Stimulated activated naive B cell treated with anti-CD40 and anti-IgM and Interleukin-4, amounts not matched to agents 10 μg/mL and 1 μg/mL and 100 μg/mL, for 72 hours (primary cell): Measurements from ENCODE around the gene HSPA4L.

Source experiments
- ATAC-seq, 2 donors: fragments of 150-1000 bp; cut with Tn5 transposase; replicated peaks; 2 replicates each; pipeline ENCODE4 v1.10.0; 2021; ENCODE audit warnings: moderate library complexity in 1 of 2
- DNase-seq: peaks from one replicate; pipeline ENCODE4 v3.0.0; 2021
- H3K27ac Mint-ChIP-seq: one replicate; pipeline ENCODE4 v1.8.0; 2022; ENCODE audit warnings: mild to moderate bottlenecking, mixed read lengths
- H3K27me3 Mint-ChIP-seq, 2 donors: one replicate each; pipeline ENCODE4 v1.8.0; 2022; ENCODE audit warnings: mixed read lengths in 2 of 2
- H3K36me3 Mint-ChIP-seq, 2 donors: one replicate each; pipeline ENCODE4 v1.8.0; 2022; ENCODE audit warnings: mixed read lengths in 2 of 2, mild to moderate bottlenecking in 1 of 2
- H3K4me1 Mint-ChIP-seq, 2 donors: one replicate each; pipeline ENCODE4 v1.8.0; 2022; ENCODE audit warnings: mixed read lengths in 2 of 2, mild to moderate bottlenecking in 1 of 2
- H3K4me3 Mint-ChIP-seq, 2 donors: one replicate each; pipeline ENCODE4 v1.8.0; 2022; ENCODE audit warnings: mild to moderate bottlenecking in 2 of 2, mixed read lengths in 2 of 2, moderate library complexity in 1 of 2
- H3K9me3 Mint-ChIP-seq, 2 donors: one replicate each; pipeline ENCODE4 v1.8.0; 2022; ENCODE audit warnings: mixed read lengths in 2 of 2, mild to moderate bottlenecking in 1 of 2

Gene HSPA4L

DNA sequence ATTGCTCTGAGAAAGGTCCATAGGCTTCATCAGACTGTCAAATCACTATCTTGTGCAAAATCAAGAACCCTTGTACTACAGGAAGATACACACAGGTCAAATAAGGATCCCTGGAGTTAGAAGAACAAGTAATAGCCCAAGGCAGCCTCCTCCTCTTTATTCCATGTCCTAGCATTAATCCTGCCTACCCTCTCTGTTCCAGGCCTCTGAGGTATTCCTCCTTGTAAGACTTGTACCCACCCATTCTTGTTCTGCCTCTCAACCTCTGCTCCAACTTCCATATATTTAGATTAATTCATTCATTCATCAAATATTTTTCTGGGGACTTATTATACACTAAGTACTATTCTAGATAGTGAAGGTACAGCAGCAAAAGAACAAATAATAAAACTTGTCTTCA, 88.2 kb downstream of the HSPA4L start:
- Mint-ChIP-seq H3K27me3 (no peaks in the 10 kb centered on the region), H3K36me3 (peaks cover 4 to 8% of the 10 kb centered on the region in 2 donors), H3K9me3 (no peaks in the 10 kb centered on the region), H3K27ac (no peak overlapping the region), H3K4me3 (no peak overlapping the region), H3K4me1 (peaks cover 3 to 7% of the 10 kb centered on the region in 2 donors)
- ATAC-seq: no peak
- DNase-seq: no peak

DNA sequence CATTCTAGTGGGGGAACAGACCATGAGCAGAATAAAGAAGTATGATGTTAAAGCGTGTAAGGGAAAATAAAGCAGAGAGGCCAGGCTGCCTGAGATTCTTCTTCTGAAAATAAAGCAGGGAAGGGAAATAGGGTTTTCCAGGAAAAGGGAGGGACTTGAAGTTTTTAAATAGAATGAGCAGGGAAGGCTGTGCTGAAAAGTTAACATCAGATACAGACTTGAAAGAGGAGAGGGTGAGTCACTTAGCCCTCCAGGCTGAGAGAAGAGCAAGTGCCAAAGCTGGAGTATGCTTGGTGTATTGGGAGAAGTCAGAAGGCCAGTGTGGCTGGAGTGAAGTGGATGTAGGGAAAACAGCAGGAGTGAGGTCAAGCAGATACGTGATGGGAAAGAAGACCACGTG, 88.6 kb downstream of the HSPA4L start:
- Mint-ChIP-seq H3K9me3 (no peaks in the 10 kb centered on the region), H3K4me3 (no peak overlapping the region), H3K36me3 (peaks cover 4 to 10% of the 10 kb centered on the region in 2 donors), H3K27ac (no peak overlapping the region), H3K27me3 (no peaks in the 10 kb centered on the region), H3K4me1 (peaks cover 3 to 7% of the 10 kb centered on the region in 2 donors)
- ATAC-seq (no peak), DNase-seq (no peak)

DNA sequence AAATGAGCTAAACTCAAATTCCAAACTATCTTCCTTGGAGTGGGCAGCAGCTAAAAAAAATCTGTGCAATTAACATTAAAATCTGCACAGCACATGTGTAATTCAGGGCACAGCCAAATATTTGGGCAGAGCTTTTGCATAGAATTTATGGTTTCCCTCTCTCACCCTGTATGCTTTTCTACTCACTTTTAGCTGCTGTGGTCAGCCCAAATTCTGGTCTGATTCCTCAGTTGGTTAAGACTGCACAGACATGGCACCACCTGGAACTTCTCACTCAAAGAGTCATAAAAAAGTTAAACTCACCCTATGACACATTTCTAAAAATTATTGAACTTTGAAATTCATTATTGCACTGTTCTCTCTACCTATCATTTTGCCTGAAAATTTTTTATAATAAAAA, 93.7 kb downstream of the HSPA4L start:
- Mint-ChIP-seq H3K27me3 (no peaks in the 10 kb centered on the region), H3K36me3 (peaks cover 5 to 10% of the 10 kb centered on the region in 2 donors), H3K27ac (no peak overlapping the region), H3K9me3 (no peaks in the 10 kb centered on the region), H3K4me1 (peaks cover 1 to 4% of the 10 kb centered on the region in 2 donors), H3K4me3 (no peak overlapping the region)
- DNase-seq (no peak), ATAC-seq (no peak)

DNA sequence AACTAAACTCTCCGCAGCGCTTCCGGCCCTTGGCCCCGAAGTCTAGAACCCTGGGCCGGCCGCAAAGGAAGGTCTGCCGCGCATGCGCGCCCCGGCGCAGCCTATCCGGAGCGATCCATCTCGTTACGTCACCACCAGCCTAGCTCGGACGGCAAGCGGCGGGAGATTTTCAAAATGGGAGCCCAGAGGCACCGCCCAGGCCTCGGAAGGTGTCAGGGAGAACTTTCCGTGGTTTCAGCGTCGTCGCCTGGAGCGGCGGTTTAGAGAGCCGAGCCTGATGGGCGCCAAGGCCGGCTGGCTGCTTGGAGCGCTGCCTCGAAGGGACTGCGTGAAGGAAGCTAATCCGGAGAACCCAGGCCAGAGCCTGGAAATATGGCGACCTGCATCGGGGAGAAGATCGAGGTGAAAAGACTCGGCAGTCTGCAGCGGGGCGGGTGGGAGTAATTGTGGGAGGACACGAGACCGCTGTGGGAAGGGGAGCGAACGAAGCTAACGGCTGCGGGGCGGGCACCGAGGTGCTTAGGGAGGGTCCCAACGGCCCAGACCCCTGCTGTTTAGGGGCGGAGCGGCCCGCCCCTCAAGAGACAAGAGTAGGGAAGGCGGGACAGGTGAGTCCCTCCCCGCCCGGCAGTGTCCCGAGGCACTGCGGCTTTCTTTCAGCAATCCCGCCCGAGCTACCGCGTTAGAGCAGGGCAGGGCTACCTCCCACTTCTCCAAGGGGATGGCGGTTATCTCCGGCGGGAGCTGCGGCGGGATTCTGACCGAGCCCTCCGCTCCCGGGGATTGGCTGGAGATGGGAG, 98.8 kb downstream of the HSPA4L start, which contains the start of gene PLK4:
TSS of gene PLK4 (plus strand) at position 131 of the 800 bp plus-strand sequence. CDS start at position 373, 242 bp downstream.
- Mint-ChIP-seq H3K36me3 (peaks cover 7 to 8% of the 10 kb centered on the region in 2 donors), H3K4me1 (peaks cover 5 to 15% of the 10 kb centered on the region in 2 donors), H3K9me3 (no peaks in the 10 kb centered on the region), H3K4me3 (peak within 1 kb of the TSS; percentile 92 to 97), H3K27ac (peak within 1 kb of the TSS; percentile 98), H3K27me3 (no peaks in the 10 kb centered on the region)
- ATAC-seq (peak; percentile 97 to 98), DNase-seq (peak; percentile 98)

GRCh38 chr4:127881563-127881864, 99.4 kb downstream of the HSPA4L start:
- Mint-ChIP-seq H3K27me3 (no peaks in the 10 kb centered on the region), H3K27ac (peak overlapping the region; percentile 98), H3K4me1 (peaks cover 5 to 15% of the 10 kb centered on the region in 2 donors), H3K9me3 (no peaks in the 10 kb centered on the region), H3K4me3 (peak overlapping the region; percentile 92 to 97), H3K36me3 (peaks cover 12% of the 10 kb centered on the region in 2 donors)
- DNase-seq: no peak
- ATAC-seq: peak; percentile 14 to 31

DNA sequence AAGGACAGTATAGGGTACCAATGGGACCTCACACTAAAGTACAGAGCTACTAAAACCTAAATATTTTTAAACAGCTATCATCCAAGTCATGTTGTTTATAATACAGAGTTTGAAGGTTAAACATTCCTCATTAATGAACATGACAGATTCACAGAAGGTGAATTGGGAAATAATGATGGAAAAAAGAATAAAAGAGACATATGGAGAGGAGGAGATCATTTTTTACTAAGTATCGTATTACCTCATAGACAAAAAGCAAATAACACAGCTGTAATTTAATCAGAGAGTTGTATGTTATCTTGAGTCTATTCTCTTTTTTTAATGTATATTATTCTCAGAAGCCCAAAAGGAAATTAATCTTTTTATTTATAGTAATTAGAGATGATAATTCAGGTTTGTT, 106.4 kb downstream of the HSPA4L start:
- Mint-ChIP-seq H3K4me1 (no peaks in the 10 kb centered on the region), H3K4me3 (no peak overlapping the region), H3K36me3 (peaks cover 16 to 17% of the 10 kb centered on the region in 2 donors), H3K9me3 (no peaks in the 10 kb centered on the region), H3K27ac (no peak overlapping the region), H3K27me3 (no peaks in the 10 kb centered on the region)
- ATAC-seq (no peak), DNase-seq (no peak)

- Mint-ChIP-seq H3K9me3 (no peaks in the 10 kb centered on the region), H3K36me3 (peaks cover 16 to 25% of the 10 kb centered on the region in 2 donors), H3K27me3 (no peaks in the 10 kb centered on the region), H3K4me3 (no peak overlapping the region), H3K4me1 (no peaks in the 10 kb centered on the region), H3K27ac (no peak overlapping the region)
- ATAC-seq (no peak), DNase-seq (no peak)
Observed at GRCh38 chr4:127889903-127890302, 107.8 kb downstream of the HSPA4L start.
